GM18867 (cell line): ENCODE measurements around the gene ADCK1.
A peak's percentile ranks its signal among the peaks of the same experiment; 100 is the strongest.
"Not testable (repeated sequence)": the region's sequence is repeated elsewhere in the genome, so short reads cannot be mapped to it uniquely, and the experiment has no call there.

ENCODE experiments used
- ATAC-seq: cut with Tn5 transposase; IDR thresholded peaks from one replicate; pipeline ENCODE4 v1.9.1; 2021; ENCODE audit warnings: mild to moderate bottlenecking, moderate library complexity; ENCODE audit not compliant: unreplicated experiment

Gene ADCK1

GRCh38 chr14:77805706-77806105 is 5.8 kb downstream of the ADCK1 start:
- no peak for ATAC-seq

GRCh38 chr14:77808250-77808649 is 8.3 kb downstream of the ADCK1 start:
- ATAC-seq: no peak

GRCh38 chr14:77809011-77809410 is 9.1 kb downstream of the ADCK1 start:
- ATAC-seq: no peak

- peak; percentile 69 for ATAC-seq
These were observed 12.1 kb downstream of the ADCK1 start for GRCh38 chr14:77812028-77812427.

GRCh38 chr14:77812682-77813081 is 12.8 kb downstream of the ADCK1 start:
- ATAC-seq: not testable (repeated sequence)

GRCh38 chr14:77822307-77822706 is 22.4 kb downstream of the ADCK1 start:
- no peak for ATAC-seq

- no peak for ATAC-seq
These were observed 22.8 kb downstream of the ADCK1 start for GRCh38 chr14:77822741-77823140.

GRCh38 chr14:77823378-77823777 is 23.5 kb downstream of the ADCK1 start:
- ATAC-seq: no peak

- no peak for ATAC-seq
These were observed 26.1 kb downstream of the ADCK1 start for GRCh38 chr14:77825895-77826519.

- no peak for ATAC-seq
These were observed 30.8 kb downstream of the ADCK1 start for GRCh38 chr14:77830692-77831091.

- ATAC-seq: no peak
These were observed 32.4 kb downstream of the ADCK1 start for GRCh38 chr14:77832297-77832696.

GRCh38 chr14:77837926-77838325 is 38.0 kb downstream of the ADCK1 start:
- ATAC-seq: no peak

GRCh38 chr14:77838831-77839511 is 39.1 kb downstream of the ADCK1 start:
- no peak for ATAC-seq

- ATAC-seq: no peak
These were observed 43.3 kb downstream of the ADCK1 start for GRCh38 chr14:77843195-77843594.

GRCh38 chr14:77843651-77844050 is 43.7 kb downstream of the ADCK1 start:
- ATAC-seq: no peak

GRCh38 chr14:77844802-77845201 is 44.9 kb downstream of the ADCK1 start:
- no peak for ATAC-seq

GRCh38 chr14:77848031-77848430 is 48.1 kb downstream of the ADCK1 start:
- ATAC-seq: no peak

GRCh38 chr14:77849711-77850110 is 49.8 kb downstream of the ADCK1 start:
- ATAC-seq: no peak

- no peak for ATAC-seq
These were observed 54.0 kb downstream of the ADCK1 start for GRCh38 chr14:77853919-77854318.

- no peak for ATAC-seq
These were observed 57.0 kb downstream of the ADCK1 start for GRCh38 chr14:77856941-77857340.

- no peak for ATAC-seq
These were observed 60.1 kb downstream of the ADCK1 start for GRCh38 chr14:77859934-77860570.

- no peak for ATAC-seq
These were observed 61.3 kb downstream of the ADCK1 start for GRCh38 chr14:77861201-77861600.
